GM12865 (cell line): ENCODE measurements around the gene SHLD3.
"Not testable (repeated sequence)": the region's sequence is repeated elsewhere in the genome, so short reads cannot be mapped to it uniquely, and the experiment has no call there.

ENCODE experiments used
- DNase-seq: peaks from one replicate; pipeline ENCODE4 v3.0.0; 2010; ENCODE audit warnings: low read depth
- H3K4me3 ChIP-seq: 2 replicates; pipeline ENCODE4 v1.5.1; 2011; ENCODE audit warnings: mild to moderate bottlenecking, low read depth, low read length, control low read depth
- TF ChIP-seq, protein P1 (sequence below): IDR thresholded peaks from 2 replicates; pipeline ENCODE4 v1.5.1; 2011; ENCODE audit warnings: low read length, control low read depth, low read depth, inconsistent platforms; ENCODE audit not compliant: insufficient read depth; ENCODE audit errors: missing control alignments

Gene SHLD3

DNA sequence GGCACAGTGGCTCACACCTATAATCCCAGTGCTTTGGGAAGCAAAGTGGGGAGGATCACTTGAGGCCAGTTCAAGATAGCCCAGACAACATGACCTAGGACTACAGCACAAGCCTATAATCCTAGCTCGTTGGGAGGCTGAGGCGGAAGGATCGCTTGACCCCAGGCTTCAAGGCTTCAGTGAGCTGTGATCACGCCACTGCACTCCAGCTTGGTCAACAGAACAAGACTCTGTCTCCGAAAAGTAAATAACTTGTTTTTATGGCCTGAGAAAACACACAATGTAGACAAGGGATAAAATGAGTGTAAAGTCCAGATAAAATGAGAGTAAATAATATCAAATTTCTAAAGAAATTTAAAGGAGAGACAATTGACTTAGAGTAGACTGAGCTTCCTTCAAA lies 26.3 kb downstream of the SHLD3 start:
- TF ChIP-seq, protein P1, sequence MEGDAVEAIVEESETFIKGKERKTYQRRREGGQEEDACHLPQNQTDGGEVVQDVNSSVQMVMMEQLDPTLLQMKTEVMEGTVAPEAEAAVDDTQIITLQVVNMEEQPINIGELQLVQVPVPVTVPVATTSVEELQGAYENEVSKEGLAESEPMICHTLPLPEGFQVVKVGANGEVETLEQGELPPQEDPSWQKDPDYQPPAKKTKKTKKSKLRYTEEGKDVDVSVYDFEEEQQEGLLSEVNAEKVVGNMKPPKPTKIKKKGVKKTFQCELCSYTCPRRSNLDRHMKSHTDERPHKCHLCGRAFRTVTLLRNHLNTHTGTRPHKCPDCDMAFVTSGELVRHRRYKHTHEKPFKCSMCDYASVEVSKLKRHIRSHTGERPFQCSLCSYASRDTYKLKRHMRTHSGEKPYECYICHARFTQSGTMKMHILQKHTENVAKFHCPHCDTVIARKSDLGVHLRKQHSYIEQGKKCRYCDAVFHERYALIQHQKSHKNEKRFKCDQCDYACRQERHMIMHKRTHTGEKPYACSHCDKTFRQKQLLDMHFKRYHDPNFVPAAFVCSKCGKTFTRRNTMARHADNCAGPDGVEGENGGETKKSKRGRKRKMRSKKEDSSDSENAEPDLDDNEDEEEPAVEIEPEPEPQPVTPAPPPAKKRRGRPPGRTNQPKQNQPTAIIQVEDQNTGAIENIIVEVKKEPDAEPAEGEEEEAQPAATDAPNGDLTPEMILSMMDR = no peak
- no peak for DNase-seq
- no peak overlapping the region for H3K4me3 ChIP-seq

DNA sequence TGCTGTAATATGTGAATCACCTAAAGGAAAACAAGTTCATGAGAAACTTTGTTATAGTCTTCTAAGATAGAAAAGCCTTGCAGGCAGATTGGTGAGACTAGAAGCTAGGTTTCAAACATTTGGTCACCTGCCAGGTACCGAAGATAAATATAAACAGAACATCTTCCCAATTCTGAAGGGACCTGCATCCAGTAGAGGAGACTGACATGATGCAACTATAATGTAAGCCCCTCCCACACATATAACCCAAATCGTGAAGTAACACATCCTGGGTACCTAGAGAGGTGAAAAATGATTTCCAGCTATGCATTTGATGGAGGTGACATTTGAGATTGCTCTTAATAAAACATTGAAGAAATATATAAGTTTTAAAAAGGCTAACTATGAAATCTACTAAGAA lies 29.9 kb downstream of the SHLD3 start:
- TF ChIP-seq, protein P1 = no peak
- no peak overlapping the region for H3K4me3 ChIP-seq
- no peak for DNase-seq

DNA sequence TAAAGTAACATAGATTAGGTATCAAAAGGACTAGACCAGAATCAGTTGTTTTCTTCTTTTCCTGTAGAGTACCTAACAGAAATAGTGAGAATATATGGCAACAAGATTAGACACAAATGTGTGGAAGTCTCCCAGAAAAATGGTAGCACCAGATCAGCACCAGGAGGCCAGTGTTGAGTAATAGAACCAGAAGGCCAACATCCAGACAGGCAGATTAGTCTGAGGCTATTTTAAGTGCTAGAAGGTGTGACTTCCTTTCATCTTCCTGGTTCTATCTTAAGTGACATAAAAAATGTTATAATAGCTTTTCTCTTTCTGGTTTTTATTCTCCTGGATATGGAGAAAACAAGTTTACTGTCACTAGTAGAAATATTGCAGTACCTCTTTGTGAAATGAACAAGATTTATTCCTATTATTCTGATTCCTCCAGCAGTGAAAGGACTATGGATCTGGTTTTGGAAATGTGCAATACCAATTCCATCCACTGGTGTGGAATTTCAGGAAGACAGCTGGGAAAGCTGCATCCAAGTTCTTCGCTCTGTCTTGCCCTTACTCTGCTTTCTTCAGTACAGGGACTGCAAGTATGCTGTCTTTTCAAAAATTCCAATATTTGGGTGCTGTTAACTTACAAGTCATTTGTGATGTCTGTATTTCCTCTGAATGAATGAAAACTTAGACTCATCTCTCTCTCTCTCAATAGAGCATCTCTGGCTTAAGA lies 39.1 kb downstream of the SHLD3 start:
- TF ChIP-seq, protein P1 = no peak
- H3K4me3 ChIP-seq = no peak overlapping the region
- no peak for DNase-seq

DNA sequence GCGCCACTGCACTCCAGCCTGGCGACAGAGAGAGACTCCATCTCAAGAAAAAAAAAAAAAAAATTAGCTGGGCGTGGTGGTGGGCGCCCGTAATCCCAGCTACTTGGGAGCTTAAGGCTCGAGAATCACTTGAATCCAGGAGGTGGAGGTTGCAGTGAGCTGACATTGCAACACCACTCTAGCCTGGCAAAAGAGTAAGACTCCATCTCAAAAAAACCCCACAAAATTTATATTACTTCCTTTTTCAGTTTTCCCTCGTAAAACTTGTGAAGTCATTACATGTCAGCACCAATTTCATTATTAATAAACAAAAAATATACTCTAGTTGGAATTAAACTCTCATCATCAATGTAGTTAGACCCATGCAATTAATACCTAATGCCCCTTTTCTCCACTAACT lies 43.9 kb downstream of the SHLD3 start:
- TF ChIP-seq, protein P1 = no peak
- no peak for DNase-seq
- no peak overlapping the region for H3K4me3 ChIP-seq

DNA sequence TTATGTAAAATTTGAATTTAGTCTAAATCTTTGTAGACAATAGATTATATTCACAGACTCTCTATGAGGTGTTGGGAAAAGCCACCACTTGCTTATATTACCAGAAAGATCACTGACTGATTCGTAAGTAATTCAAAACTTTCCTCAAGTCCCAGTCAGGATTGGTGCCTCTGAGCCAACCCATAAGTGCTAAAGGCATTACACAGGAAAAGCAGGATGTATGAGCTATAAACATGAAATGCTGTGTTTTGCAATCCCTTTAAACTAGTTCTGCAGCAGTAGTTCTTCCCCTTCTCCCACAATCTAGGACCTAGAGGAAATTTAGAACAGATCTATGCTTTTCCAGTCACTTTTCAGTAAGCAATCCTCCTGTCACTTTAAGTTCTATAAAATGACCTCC lies 48.0 kb downstream of the SHLD3 start:
- no peak for DNase-seq
- TF ChIP-seq, protein P1 = no peak
- no peak overlapping the region for H3K4me3 ChIP-seq

- no peak for DNase-seq
- TF ChIP-seq, protein P1 = no peak
- H3K4me3 ChIP-seq = no peak overlapping the region
Measured at GRCh38 chr5:65674749-65675148, 49.9 kb downstream of the SHLD3 start.

- DNase-seq, H3K4me3 ChIP-seq: not testable (repeated sequence)
Measured at GRCh38 chr5:65676056-65676455, 51.2 kb downstream of the SHLD3 start.
